ENCODE results near the gene CLIC3. TPM values are rescaled to one million over a fixed set of nuclear protein-coding genes. Genes with fewer than 3 reads are reported as not detected.

CLIC3 gene
- total RNA-seq, 1 donor from 2014 or later: 0.39 TPM

GRCh38 chr9:136947955-136948510, 48.3 kb downstream of the CLIC3 start:
- peaks cover 11% of the 10 kb centered on the region for H4K20me1 ChIP-seq (ENCODE audit: insufficient read depth, low read length)
- no peak overlapping the region for H3K9ac ChIP-seq (ENCODE audit: low read length)
- no peak for DNase-seq (ENCODE audit: low read depth)
- H3K9me3 Mint-ChIP-seq (ENCODE audit: unreplicated experiment): no peaks in the 10 kb centered on the region
- H3K4me1 Mint-ChIP-seq (ENCODE audit: low read depth, unreplicated experiment): no peaks in the 10 kb centered on the region
- no peak overlapping the region for H3K4me3 ChIP-seq (ENCODE audit: insufficient read depth, low read depth, low read length)
- no peak for FAIRE-seq
- no peak overlapping the region for H3K27ac Mint-ChIP-seq (ENCODE audit: unreplicated experiment)
- H3K4me1 ChIP-seq (ENCODE audit: insufficient read depth, low read length): peaks cover 12% of the 10 kb centered on the region
- H3K36me3 Mint-ChIP-seq (ENCODE audit: low read depth, unreplicated experiment): no peaks in the 10 kb centered on the region
- H3K9me3 ChIP-seq (ENCODE audit: insufficient read depth, low read depth, low read length): no peaks in the 10 kb centered on the region
- no peak overlapping the region for H2AFZ ChIP-seq (ENCODE audit: low read depth, low read length)
- H3K27me3 ChIP-seq (ENCODE audit: insufficient read depth, low read length): no peaks in the 10 kb centered on the region
- peak overlapping the region; percentile 20 for H3K4me3 Mint-ChIP-seq (ENCODE audit: unreplicated experiment)
- no peaks in the 10 kb centered on the region for H3K36me3 ChIP-seq (ENCODE audit: insufficient read depth, low read length)
- peak; percentile 9 for TF ChIP-seq CTCF (IDR thresholded peaks at IDR 0.05; ENCODE audit: insufficient read depth, low read depth, low read length)
- TF ChIP-seq EZH2 (IDR thresholded peaks at IDR 0.05; ENCODE audit: insufficient read depth, low read length): no peak
- H3K79me2 ChIP-seq (ENCODE audit: insufficient read depth, low read length): peaks cover 13% of the 10 kb centered on the region
- H3K4me2 ChIP-seq (ENCODE audit: low read length): peak overlapping the region; percentile 29
- H3K27me3 Mint-ChIP-seq (ENCODE audit: low read depth, unreplicated experiment): no peaks in the 10 kb centered on the region
- H3K27ac ChIP-seq (ENCODE audit: low read depth, low read length): no peak overlapping the region

- TF ChIP-seq EZH2 (IDR thresholded peaks at IDR 0.05; ENCODE audit: insufficient read depth, low read length) (no peak), CTCF (IDR thresholded peaks at IDR 0.05; ENCODE audit: insufficient read depth, low read depth, low read length) (no peak)
- no peak overlapping the region for H3K4me3 ChIP-seq (ENCODE audit: insufficient read depth, low read depth, low read length)
- H3K9ac ChIP-seq (ENCODE audit: low read length): no peak overlapping the region
- H4K20me1 ChIP-seq (ENCODE audit: insufficient read depth, low read length): peaks cover 14% of the 10 kb centered on the region
- Mint-ChIP-seq H3K36me3 (ENCODE audit: low read depth, unreplicated experiment) (no peaks in the 10 kb centered on the region), H3K4me3 (ENCODE audit: unreplicated experiment) (no peak overlapping the region), H3K9me3 (ENCODE audit: unreplicated experiment) (no peaks in the 10 kb centered on the region), H3K27me3 (ENCODE audit: low read depth, unreplicated experiment) (no peaks in the 10 kb centered on the region), H3K27ac (ENCODE audit: unreplicated experiment) (no peak overlapping the region), H3K4me1 (ENCODE audit: low read depth, unreplicated experiment) (no peaks in the 10 kb centered on the region)
- H2AFZ ChIP-seq (ENCODE audit: low read depth, low read length): no peak overlapping the region
- no peaks in the 10 kb centered on the region for H3K9me3 ChIP-seq (ENCODE audit: insufficient read depth, low read depth, low read length)
- peaks cover 21% of the 10 kb centered on the region for H3K79me2 ChIP-seq (ENCODE audit: insufficient read depth, low read length)
- H3K27me3 ChIP-seq (ENCODE audit: insufficient read depth, low read length): no peaks in the 10 kb centered on the region
- no peak for DNase-seq (ENCODE audit: low read depth)
- FAIRE-seq: no peak
- H3K4me1 ChIP-seq (ENCODE audit: insufficient read depth, low read length): peaks cover 16% of the 10 kb centered on the region
- no peaks in the 10 kb centered on the region for H3K36me3 ChIP-seq (ENCODE audit: insufficient read depth, low read length)
- no peak overlapping the region for H3K4me2 ChIP-seq (ENCODE audit: low read length)
- no peak overlapping the region for H3K27ac ChIP-seq (ENCODE audit: low read depth, low read length)
These were observed 49.1 kb downstream of the CLIC3 start for GRCh38 chr9:136947028-136947891.
